NCI-H82 treated with DMSO at 0.1 percent for 48 hours (cell line): ENCODE results near the gene ADORA3.

Experiments used
- DNase-seq: peaks from one replicate; lab custom pipeline; 2025; ENCODE audit not compliant: unreplicated experiment; lab: John Stamatoyannopoulos, UW

Gene ADORA3

DNA sequence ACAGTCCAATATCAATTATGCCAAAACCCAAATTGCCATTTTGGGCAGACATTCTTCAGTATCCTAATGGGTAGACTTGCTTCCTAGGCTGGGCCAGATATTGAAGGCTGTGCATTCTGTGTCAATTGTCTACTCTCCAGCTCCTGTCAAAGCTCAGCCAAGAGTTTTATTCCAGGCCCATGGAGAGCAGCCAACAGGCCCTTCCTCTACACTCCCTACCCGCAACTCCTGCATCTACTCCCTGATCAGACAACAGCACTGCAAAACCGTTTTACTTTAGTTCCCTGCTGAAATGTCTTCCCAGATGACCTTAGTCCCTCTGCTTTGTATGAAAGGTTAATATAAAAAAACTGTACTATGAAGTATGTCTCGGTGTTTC is 6.6 kb upstream of the ADORA3 start:
- DNase-seq, result no peak

DNA sequence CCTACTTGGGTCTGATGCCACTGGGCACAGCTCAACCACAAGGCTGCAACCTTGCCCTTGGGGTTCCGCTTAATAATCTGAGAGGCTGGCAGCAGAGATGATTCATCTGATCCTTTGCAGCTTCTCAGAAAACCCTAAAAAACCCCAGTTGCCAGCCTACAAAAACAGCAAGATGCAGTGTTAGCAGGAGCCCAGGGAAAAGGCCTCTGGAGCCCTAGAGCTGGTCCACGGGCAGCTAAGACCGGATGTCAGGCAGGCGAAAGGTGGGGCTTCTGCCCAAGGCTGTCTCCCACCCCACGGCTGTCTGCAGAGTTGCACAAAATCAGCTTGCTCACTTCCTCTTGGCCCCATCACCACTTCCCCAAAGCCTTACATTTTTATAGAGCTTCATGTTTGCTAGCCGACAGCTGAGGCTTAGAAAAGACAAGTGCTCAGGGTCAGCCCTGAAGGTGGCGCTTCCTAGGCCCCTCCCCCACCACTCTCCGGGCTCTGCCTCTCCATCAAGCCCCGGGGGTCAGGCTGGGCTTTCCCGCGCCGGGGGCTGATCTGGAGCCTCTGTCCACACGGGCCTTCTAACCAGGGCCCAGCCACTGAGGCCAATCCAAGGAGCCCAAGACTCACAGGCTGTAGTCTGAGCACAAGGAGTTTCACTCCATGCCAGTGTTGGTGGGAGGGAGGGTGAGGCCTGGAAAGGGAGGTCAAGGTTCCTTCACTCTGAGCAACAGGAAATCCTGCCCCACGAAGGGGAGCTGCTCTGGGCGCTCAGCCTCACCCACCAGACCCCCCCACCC is 4.2 kb upstream of the ADORA3 start:
- peak; percentile 58 for DNase-seq

DNA sequence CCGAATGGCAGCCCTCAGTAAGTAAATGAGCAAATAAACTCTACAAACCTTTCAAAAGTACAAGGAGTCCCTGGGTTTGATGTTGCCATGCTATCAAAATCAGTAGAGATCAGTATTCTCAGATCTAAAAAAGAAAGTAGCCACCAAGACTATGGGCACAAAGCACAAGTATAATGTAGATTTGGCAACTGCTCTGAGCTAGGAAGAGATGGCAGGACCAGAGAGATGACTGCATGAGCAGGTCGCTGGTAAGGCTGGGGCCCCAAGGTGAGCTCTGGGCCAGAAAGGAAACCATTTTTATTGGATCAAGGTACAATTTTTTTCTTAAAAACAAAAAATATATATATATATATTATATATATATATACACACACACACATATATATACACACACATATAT is 3.1 kb upstream of the ADORA3 start:
- no peak for DNase-seq

DNA sequence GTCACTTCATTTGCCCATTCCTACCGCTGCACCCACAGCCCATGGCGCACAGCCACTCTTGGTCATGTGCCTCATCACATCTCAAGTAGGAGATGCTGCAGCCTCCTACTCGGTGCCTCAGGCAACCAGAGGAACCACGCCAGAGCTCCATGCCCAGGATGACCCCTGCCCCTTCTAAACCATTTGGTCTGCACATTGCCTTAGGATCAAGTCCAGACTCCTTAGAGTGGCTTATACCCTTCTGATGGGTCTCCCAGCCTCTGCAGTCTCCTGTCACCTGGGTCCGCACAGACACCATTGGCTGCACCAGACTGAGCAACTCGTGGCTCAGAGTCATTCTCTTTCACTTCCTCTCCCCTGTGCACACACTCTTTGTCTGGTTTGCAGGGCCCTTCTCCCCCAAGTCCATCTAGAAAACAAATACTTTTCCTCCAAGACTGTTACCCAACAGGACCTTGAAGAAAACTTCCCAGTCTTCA is 2.2 kb upstream of the ADORA3 start:
- no peak for DNase-seq

DNA sequence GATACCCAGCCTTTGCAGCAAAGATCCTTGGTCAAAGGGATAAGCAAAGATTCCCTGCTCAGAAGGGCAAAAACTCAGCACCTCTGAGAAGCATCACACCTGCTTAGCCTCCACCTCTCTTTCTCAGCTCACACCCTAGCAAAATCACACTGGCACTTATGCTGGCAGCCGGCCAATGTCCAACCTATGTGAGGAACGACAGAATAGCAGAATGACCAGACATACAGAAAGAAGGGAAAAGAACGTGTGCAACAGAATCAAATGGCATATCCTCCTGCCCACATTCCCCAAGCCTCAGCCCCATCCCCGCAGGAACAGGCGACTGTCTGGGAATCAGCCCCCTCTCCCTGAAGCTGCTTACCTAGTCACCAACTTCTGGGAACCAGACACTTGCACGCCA is 664 bp upstream of the ADORA3 start:
- no peak for DNase-seq

DNA sequence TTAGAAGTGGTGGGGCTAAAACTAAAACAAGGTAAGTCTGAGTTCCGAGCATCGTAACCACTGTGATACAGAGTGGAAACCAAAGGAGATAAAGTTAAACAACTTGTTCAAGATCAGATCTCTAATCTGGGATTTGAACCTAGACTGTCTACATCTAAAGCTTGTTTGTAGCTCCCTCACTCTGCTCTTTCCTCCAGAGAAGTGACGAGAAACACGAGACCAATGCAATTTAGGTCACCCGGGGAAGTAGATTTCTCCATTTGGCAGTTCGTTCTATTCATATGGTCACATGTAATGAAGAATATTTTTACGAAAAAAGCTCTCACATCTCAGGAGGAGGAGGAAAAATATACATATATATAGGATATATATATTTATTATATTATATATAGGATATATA is 1.8 kb downstream of the ADORA3 start:
- DNase-seq, result no peak

DNA sequence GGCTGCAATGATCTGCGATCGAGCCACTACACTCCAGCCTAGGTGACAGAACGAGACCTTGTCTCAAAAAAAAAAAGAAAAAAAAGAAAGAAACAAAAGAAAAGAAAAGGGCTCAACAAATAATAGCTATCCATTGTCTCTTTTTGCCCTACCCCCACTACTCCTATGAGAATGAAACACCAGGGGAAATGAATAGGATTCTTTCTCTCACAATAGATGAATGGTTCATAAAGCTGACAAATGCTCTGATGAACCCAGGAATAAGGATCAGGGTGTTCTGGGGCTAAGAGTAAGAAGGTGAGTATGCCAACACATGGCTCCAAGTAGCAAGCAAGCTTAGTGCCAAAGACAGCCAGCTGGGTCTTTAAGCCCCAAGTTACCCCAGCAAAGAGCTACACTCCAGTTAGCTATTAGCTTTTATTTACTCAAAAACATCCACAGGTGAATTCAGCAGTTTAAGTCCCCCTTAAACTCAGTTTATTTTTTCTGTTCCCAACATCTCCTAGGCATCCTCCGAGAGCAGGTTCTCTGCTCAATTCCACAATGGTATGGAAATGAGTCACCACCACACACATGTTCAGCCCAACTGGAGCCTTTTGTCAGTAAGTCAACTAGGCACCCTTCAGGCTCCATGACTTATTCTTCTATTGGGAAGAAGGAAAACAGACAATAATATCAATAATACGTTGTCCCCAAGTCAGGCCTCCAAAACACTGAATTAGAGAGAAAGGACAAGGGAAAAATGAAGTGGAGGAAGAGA is 4.2 kb downstream of the ADORA3 start:
- no peak for DNase-seq

DNA sequence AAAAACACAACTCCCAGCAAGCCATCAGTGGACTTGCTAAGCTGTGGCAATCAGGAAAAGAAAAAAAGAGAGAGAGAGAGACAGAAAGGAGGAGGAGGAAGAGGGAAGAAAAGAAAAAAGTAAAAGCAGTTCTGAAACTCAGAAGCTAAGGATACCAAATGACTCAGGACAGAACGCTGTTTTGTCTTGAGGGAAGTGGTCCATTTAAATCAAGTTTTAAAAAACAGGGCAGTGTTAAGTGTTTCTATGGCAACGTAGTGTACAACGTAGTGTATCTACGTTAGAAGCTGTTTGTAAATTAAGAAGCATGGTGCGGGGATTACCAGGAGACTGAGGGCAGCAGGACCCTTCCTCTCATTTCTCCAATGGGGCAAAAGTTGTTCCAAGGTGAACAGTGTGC is 5.8 kb downstream of the ADORA3 start:
- no peak for DNase-seq

DNA sequence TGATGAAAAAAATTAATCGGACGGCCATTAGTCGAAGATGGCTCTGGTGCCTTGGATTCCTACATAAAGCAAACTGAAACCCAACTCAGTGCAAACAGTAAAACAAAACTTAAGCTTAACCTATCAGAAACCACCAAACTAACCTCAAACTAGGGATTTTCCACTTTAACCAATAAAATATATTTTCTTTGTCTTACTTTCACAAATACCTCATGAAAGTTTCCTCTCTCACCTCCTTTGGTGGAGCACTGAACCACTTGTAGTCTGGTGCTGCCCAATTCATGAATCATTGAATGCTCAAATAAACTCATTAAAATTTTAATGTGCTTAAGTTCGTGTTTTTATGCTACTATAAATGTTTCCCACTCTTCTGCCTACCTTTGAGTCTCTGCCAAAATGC is 7.0 kb downstream of the ADORA3 start:
- DNase-seq, result no peak

DNA sequence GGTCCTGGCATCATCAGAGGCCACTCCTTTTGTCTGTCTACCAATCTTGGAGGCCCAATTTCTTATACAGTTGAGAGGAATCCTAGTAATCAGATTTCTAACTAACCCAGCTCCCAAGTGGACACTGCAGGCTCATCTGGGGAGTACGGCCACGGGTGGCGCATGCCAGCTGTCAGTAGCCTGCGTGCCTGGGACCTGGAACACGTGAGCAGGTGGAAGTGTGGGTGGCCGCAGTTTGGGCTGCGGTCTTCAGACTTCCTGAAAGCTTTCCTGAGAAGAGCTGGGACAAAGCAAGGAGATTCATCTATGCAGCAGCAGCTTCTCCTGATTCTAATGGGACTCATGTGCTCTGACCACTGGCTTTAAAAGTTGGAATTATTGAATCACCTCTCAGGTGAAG is 12.4 kb downstream of the ADORA3 start:
- no peak for DNase-seq

DNA sequence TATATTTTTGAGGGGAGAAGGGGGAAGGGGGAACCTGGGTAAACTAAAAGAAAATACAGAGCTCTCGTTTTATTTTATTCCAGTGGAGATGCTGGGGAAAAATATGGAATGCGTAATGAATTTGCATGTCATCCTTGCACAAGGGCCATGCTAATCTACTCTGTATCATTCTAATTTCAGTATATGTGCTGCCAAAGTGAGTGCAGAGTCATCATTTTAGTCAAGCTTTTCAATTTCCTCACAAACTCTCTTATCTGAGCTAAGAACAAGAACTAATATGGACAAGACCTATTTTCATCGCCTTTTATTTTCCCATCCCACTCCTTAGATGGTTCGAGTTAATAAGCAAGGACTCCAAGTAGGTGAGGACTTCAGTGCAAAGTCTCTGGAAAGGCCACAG is 13.2 kb downstream of the ADORA3 start:
- DNase-seq, result no peak

DNA sequence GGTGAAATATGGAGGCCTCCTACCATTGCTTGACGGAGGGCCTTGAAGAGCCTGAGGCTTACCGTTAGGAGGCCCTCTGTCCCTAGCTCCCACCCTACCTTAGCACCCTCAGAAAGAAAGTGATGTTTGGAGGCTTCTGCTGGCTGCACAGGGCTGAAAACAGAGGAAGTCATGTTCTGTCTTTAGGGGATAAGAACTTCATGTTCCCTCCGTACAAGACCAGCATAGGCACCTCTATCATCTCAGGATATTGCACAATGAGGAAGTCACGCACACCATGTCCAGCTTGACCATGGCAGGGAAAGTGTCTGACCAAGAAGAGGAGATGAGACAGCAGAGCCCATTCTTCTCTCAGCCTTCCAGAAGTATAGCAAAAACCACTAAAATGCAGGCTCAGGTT is 13.8 kb downstream of the ADORA3 start:
- DNase-seq, result no peak

DNA sequence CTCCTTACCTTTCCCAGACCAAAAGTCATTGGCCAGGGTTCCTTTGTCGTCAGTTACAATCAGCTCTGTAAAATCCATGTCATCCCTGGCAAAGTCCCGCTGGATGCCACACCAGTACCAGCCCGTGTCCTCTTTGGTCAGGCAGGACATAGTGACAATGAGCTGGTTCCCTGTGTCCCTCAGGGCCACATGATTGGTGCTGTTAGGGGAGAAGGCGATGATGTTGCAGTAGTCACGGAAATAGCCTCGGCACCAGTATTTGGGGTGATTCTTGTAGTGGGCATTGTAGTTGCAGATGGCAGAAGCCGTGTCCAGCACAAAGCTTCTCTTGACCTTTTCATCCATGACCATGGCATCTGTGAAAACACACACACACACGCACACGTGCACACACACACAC is 14.8 kb downstream of the ADORA3 start:
- DNase-seq, result no peak

DNA sequence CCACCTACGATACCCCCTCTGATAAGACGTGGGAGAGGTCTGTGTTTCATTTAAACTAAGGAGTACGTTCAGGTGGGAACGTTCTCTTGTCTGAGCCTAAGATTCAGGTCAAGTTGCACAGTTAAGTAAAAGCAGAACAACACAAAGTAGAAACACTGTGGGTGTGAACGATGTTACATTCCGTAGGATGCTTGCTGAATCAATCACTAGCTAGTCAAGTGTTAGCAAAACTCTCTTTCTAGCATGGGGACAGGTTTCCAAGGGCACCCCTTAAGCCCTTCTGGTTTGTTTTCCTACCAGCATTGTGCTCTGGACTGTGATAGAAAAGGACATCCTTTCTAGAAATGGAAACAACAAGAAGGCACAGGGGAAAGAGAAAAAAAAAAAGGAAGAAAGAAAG is 16.3 kb downstream of the ADORA3 start:
- DNase-seq, result no peak

DNA sequence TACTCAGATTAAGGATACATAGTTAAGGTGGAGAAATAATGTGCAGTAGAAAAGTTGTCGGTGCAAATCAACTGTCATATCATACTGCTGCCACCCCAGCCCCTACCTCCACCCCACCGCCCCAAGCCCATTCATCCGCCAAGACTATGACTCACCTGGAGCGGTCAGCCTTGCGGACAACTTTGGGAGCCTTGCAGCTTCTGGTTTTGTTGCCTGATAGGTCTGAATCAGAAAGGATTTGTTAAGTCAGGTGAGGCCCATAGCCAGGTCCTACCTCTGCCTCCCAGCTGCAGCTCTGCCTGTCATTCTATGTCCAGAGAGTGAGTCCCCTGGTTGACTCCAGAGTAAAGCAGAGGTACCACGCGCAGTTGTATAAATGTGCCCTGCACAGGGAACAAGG is 17.0 kb downstream of the ADORA3 start:
- DNase-seq, result no peak

DNA sequence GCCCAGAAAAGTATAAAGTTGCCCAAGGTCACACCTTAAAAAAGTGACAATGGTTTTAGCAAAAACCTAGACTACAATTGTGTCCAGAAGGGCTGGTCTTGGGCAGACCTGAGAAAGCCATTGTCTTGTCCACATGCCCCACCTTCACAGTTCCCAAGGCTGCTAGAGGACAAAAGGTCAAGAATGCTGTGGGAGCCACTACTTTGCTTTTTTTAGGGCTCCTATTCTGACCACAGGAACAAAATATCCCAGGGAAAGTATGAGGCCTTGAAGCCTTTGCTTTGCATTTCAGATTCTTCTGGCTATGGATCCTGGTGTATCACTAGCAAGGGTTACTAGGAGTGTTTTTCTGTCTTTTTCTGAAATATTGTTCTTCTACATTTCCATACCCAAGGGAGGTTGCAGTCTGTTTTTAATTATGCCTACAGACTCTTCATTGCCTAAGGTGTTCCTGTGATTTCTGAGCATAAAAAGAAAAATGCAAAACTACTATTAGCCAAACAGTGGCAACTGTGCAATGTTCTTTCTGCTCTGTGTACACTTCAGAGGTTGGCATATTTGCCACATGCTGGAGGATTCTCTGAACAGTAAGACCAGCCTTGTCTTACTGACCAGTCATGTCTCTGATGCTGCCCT is 18.9 kb downstream of the ADORA3 start:
- DNase-seq, result no peak

DNA sequence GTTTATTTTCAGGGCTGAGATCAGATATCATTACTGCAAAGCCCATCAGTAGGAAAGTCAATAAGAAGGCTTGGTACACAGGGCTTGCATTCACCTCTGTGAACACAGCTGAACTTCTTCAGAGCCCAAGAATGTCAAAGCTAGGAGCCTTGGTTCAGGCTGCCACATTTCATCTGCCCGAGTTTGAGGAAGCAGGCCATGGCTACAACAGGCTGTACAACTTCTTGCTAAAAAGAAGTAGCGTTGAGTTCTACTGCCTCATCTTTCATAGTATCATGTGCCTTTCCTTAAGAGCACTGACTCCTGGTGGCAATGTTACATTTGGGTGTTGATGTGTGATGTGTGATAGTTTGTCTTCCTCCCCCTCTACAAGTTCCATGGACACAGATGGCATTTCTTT is 19.6 kb downstream of the ADORA3 start:
- DNase-seq, result no peak

DNA sequence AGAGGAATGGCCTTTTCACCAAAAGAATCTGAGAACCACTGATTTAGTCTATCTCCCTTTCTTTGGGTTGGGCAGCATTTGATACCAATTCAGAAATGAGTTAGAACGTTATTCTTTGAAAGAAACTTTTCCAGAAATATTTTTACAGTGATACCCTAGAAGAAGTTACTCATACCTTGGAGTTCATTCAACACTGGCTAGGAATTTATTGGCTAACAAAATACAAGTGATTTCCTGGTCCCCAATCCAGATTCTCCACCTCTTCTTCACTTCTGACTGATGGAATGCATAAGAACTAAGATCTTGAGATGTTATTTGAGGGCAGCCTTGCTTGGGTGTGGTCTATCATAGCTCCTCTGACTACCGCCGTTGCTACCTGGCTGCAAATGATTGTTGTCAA is 20.3 kb downstream of the ADORA3 start:
- DNase-seq, result no peak

DNA sequence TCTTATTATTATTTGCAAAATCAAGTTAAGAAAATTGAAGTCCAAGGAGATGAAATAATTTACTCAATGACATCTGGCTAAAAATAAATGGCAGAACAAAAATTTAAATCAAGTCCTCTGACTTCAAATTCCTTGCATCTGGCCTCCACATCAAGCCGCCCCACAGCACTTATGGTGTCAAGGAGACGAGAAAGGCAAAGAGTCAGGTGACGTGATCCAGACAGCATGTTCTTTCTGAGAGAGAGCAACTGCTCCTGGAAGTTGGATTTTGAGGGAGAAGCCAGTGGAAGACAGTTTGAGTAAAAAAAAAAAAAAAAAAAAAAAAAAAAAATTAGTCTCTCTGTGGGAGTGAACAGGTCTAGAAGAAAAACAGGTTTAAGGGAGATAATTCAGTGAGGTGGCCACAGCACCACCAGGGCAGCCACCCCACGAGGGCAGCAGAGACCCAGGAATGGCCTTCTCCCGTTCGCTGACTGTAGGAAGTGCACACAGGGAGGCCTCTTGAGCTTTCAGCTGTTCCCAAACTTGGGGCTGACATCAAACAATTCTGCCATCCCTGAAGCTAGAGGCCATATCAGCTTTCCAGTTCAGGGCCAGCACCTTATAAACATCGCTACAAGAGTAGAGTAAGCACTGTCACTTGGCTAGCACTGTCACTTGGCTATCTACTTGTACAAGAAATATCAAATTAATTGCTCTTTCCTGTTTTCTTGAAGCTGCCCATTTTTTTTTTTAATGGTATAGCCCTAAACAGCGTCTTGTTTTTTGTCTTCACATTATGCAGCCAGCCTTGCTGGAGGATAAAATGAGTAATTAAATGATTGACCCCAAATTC is 21.8 kb downstream of the ADORA3 start:
- DNase-seq, result no peak

DNA sequence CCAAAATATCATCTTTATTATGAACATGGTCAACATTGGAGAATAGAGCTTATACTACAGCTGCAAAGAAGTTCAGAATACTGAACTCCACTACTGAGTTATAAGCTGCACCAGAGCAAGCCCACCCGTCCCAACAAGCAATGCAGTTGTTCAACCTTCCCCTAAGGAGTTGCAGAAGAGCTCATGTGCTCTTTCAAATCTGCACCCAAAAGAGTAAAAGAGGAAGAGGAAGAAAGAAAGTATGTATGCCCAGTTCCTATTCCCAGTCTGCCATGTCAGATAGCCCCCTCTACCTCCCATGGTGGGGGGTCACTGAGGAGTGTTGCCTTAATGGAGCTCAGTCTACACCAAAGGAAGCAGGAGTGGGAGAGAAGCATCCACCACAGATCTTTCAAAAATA is 22.8 kb downstream of the ADORA3 start:
- DNase-seq, result no peak

DNA sequence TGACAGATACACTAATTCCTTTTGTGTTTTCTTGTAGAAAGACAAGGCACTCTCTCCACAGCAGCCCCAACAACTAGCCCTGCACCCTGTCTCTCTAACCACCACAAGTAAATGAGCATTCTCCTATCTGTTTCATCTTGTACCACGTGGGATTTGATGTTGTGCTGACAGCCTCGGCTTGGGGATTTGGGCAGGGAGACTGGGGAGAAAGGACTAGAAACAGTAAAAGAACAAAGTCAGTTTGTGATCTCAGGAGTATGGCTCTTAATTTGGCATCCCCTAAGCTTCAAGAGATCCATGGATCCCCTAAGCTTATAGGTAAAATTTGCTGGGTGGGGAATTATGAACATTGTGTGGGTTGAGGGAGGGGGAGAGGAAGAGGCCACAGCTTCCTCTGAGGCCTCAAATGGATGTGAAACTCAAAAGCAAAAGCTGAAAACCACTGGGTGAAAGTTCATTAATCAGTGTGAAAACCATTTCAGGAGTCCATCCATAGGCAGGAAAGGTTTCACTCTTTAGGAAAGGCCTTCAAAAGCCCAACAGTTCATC is 26.6 kb downstream of the ADORA3 start:
- no peak for DNase-seq
